HG02885 (cell line): Measurements from ENCODE around the gene USP7.
"Not testable (repeated sequence)": the region's sequence is repeated elsewhere in the genome, so short reads cannot be mapped to it uniquely, and the experiment has no call there.

Experiments
- ATAC-seq: cut with Tn5 transposase; IDR thresholded peaks from one replicate; pipeline ENCODE4 v1.9.1; 2021; ENCODE audit warnings: mild to moderate bottlenecking; ENCODE audit not compliant: unreplicated experiment, poor library complexity

Gene USP7

GRCh38 chr16:8963821-8964441 lies at the start of gene USP7:
Gene USP7, minus strand, starts transcription at chr16:8963906. Its CDS starts 621 bp downstream, at chr16:8963285.
- ATAC-seq = peak; percentile 85

DNA sequence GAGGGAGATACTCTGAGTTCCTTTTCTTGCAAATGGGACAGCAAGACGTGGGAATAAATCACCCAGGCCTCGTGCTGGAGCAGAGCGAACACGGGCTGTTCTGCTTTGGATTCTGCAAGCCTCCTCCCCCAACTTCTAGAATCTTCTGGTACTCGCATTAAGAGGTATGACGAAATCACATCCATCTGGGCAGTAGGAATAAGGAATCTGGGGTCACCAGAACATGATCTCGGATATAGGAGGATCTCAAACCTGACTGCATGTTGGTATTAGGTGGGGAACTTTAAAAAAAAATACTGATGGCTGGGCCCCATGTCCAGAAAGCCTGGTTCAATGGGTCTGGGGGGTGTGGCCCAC lies 49.8 kb upstream of the USP7 start:
- ATAC-seq = no peak

DNA sequence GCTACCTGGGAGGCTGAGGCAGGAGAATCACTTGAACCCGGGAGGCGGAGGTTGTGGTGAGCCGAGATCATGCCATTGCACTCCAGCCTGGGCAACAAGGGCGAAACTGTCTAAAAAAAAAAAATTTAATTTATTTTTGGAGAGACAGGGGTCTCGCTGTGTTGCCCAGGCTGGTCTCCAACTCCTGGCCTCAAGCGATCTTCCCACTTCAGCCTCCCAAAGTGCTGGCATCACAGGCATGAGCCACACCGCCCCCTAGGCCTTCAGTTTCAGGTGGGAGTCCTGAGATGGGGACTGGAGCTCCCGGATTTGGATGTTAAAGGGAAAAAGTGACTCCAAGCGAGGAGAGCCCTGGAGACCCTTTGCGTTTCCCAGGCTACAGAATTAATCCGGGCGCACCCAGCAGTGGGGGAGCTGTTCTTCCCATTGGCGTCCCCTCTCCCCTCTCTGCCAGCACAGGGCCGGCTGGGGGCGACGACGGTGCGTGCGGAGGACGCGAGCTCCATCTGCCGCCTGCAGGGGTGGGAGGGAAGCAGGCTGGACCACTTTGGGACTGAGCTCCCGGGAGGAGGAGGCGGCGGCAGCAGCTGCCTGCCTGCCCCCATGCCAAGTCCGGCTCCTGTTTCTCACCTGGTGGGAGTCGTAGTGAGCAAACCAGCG lies 49.3 kb upstream of the USP7 start:
- ATAC-seq = no peak

DNA sequence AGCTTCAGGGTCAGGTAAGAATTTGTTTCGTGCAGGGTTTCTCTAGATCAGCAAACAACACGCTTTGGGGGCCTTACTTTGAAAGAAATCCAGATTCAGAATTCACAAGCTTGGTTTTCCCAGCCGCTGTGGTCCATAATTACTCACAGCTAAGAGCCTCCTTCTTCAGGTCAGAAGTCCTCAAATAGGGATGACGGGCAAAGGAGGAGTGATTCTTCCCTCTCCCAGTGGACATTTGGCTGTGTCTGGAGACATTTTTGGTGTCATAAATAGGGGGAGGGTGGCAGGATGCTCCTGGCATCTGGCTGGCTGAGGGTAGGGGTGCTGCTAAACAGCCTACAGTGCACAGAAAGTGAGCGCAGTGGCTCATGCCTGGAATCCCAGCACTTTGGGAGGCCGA lies 48.6 kb upstream of the USP7 start:
- no peak for ATAC-seq

- ATAC-seq = peak; percentile 88
These were observed 45.0 kb upstream of the USP7 start for GRCh38 chr16:9008601-9009260.

GRCh38 chr16:9007177-9007794 lies 43.6 kb upstream of the USP7 start:
- no peak for ATAC-seq

DNA sequence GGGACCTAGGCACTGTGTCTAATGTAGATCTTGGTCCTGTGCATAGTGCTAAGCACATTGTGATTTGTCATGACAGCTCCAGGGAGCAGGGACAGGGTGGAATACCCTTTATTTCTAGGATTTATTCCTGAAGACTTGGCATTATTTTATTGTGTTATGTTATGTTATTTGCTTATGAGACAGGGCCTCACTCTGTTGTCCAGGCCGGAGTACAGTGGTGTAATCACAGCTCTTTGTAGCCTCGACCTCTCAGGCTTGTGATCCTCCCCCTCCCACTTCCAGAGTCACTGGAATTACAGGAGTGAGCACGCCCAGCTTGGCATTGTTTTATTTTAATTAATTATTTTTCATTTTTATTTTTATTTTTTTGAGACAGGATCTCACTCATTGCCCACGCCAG lies 40.5 kb upstream of the USP7 start:
- no peak for ATAC-seq

- ATAC-seq = no peak
These were observed 40.1 kb upstream of the USP7 start for GRCh38 chr16:9003763-9004162.

- ATAC-seq = no peak
These were observed 39.6 kb upstream of the USP7 start for GRCh38 chr16:9003322-9003721.

GRCh38 chr16:9002042-9002441 lies 38.3 kb upstream of the USP7 start:
- ATAC-seq = no peak

DNA sequence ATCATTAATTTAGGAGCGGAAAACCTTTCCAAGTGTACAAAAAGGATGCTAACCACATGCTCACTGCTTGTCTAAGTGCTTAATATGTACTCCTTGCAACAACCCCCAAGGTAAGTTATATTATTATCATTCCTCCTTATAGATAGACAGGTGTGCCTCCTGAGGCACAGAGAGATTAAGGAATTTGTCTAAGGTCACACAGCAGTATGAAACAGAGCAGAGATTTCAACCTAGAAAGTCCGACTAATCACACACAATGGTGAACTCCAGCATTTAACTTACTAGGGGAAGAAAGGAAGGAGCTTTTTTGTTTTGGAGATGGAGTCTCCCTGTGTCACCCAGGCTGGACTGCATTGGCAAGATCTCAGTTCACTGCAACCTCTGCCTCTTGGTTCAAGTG lies 37.0 kb upstream of the USP7 start:
- ATAC-seq = no peak

GRCh38 chr16:8999800-9000199 lies 36.1 kb upstream of the USP7 start:
- ATAC-seq = no peak

DNA sequence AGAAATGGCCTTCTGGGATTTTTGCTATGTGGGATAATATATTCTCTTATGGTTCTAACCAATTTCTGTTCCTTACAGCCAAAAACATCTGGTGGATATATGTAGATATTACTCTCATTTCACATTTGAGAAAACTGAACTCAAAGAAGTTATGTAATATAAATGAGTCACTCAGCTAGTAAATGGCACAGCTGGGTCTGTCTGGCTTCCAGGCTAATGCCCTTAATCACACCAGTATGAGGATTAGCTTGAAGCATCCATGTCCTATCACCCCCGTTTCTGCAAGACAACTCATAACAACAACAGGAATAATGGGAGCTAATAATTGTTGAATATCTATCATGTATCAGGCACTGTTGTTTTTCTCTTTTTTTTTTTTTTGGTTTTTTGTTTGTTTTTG lies 34.4 kb upstream of the USP7 start:
- no peak for ATAC-seq

GRCh38 chr16:8996891-8997290 lies 33.2 kb upstream of the USP7 start:
- no peak for ATAC-seq

GRCh38 chr16:8990445-8990844 lies 26.7 kb upstream of the USP7 start:
- ATAC-seq = no peak

DNA sequence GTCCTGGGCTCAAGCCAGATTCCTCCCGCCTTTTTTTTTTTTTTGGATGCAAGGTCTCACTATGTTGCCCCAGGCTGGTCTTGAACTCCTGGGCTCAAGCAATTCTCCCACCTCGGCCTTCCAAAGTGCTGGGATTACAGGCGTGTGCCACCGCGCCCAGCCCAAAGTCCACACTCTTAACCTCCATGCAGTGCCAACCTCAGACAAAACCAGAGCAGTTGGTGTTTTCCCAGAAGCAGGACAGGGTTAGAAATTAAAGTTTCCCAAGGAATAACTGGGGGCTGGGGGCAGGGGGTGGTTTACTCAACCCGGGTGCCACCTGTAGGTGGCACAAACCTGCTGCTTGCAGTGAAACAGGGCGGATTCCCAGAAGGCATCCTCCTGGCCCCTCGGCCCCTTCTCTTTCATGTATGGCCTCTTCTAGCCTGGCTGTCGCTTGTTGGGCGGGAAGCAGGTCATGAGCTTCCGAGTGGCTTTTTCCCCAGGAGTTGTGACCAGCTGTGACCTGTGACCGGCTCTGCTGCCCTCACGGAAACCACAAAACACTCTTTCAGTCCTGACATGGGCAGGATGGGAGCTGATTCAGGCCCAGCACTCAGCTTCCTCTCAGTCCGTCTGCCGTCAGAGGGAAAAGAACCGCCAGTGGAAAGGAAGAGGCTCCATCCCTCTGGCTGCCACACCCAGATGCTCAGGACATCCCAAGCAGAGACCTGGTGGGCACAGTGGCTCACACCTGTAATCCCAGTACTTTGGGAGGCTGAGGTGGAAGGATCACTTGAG lies 25.6 kb upstream of the USP7 start:
- no peak for ATAC-seq

DNA sequence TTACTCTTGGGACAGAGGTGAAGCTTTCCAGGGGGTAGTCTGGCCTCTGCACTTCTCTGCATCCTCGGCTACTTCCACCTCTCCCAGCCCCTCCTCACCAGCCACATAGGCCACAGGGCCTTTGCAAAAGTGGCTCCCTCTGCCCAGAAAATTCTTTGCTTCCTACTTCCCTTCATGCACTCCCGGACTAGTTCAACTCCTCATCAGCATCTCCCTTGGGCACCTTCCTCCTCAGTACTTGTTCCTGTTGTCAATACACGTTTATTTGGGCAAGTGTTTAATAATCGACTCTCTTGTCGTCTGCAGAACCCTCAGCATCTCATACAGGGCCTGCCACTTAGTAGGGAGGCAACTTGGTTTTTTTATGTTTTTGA lies 23.1 kb upstream of the USP7 start:
- no peak for ATAC-seq

- ATAC-seq = no peak
These were observed 22.4 kb upstream of the USP7 start for GRCh38 chr16:8986111-8986510.

- ATAC-seq = no peak
These were observed 19.1 kb upstream of the USP7 start for GRCh38 chr16:8982816-8983215.

DNA sequence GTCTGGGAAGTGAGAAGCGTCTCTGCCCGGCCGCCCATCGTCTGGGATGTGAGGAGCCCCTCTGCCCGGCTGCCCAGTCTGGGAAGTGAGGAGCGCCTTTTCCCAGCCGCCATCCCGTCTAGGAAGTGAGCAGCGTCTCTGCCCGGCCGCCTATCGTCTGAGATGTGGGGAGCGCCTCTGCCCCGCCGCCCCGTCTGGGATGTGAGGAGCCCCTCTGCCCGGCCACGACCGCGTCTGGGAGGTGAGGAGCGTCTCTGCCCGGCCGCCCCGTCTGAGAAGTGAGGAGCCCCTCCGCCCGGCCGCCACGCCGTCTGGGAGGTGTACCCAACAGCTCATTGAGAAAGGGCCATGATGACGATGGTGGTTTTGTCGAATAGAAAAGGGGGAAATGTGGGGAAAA lies 18.2 kb upstream of the USP7 start:
- ATAC-seq = not testable (repeated sequence)

DNA sequence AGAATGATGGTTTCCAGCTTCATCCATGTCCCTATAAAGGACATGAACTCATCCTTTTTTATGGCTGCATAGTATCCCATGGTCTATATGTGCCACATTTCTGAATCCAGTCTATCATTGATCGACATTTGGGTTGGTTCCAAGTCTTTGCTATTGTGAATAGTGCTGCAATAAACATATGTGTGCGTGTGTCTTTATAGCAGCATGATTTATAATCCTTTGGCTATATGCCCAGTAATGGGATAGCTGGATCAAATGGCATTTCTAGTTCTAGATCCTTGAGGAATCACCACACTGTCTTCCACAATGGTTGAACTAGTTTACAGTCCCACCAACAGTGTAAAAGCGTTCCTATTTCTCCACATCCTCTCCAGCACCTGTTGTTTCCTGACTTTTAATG lies 12.5 kb upstream of the USP7 start:
- ATAC-seq = not testable (repeated sequence)
